NCI-H2029 (cell line): Measurements from ENCODE around the gene TMEM8B.
"Not testable (repeated sequence)": the region's sequence is repeated elsewhere in the genome, so short reads cannot be mapped to it uniquely, and the experiment has no call there.

Experiments
- DNase-seq: peaks from one replicate; lab custom pipeline; 2025; lab: John Stamatoyannopoulos, UW

The TMEM8B gene

DNA sequence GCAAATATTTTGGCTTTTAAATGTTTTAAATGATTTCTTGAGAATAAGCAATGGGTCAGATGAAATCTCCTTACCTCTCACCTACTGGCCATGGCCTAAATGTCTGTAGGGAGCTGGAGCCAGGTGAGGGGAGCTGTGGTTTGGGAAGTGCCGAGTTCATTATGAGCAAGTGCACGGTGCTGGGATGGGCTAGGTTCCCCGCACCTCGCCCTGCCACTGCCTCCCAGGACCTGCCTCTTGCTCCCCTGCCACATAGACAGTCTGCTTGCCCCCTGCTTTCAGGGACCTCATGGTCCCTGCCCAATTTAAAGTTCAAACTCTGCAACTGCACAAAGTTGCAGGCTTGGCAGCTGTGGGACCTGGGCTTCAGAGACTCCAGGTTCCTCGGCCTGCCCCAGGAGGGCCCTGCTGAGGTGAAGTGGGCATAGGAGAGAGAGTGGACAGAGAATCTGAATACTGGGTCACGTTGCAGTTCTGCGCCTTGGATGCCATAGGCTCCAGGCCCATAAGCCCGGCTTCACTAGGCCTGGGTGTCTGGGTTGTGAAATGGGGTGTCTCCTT, 35.7 kb downstream of the TMEM8B start:
- DNase-seq, result no peak

DNA sequence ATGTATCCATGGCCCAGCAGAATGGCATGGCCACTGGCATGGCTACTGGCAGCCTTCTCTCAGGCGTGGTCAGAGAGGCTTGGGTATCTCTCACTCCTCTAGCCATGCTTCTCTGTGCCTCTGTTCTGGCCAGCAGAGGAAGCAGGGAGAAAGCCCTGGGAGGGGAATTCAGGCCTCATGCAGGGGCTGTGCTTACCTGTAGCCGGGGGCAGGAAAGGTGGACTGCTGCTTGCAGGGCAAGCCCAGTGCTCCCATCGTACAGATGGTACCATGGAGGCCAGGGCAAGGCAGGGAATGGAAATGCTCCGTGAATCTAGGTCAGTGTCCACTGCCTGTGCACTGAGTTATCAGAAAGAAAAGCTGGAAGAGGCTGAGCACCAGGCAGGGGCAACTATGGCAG, 38.5 kb downstream of the TMEM8B start:
- DNase-seq, result no peak

DNA sequence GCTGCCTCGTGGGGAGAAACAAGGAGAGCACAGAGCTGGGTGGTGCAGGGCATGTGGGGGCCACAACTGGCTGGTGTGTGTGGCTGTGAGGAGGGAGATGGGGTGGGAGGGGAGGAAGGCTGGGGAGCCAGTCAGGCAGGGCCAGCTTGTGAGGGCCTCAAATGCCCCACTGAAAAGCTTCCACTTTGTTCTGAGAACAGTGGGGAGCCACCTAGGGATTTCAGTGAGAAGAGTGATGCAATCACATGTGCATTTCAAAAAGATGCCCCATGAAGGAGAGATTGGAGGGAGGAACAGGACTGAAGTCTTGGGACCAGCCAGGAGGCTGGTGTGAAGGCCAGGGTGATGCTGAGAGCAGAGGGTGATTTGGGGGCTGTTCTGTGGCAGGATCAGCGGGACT, 39.9 kb downstream of the TMEM8B start:
- DNase-seq, result no peak

DNA sequence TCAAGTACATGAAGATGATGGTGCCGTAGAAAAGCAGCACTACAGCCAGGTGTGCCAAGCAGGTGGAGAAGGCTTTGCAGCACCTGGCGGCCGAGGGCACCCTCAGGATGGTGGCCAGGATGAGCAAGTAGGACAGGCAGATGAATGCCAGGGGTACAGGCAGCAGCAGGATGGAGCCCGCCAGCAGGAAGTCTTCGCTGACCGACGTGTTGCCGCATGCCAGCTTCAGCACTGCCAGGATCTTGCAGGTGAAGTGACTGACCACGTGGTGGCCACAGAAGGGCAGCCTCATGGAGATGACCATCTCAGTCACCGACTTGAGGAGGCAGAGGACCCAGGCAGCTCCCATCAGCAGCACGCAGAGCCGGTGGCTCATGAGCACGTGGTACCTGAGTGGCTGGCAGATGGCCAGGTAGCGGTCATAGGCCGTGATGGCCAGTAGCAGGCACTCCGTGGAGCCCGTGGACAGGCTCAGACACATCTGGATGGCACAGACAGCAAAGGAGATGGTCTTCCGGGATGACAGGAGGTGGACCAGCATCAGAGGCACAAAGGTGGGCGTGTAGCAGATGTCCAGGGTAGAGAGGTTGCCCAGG, 40.7 kb downstream of the TMEM8B start:
- no peak for DNase-seq

DNA sequence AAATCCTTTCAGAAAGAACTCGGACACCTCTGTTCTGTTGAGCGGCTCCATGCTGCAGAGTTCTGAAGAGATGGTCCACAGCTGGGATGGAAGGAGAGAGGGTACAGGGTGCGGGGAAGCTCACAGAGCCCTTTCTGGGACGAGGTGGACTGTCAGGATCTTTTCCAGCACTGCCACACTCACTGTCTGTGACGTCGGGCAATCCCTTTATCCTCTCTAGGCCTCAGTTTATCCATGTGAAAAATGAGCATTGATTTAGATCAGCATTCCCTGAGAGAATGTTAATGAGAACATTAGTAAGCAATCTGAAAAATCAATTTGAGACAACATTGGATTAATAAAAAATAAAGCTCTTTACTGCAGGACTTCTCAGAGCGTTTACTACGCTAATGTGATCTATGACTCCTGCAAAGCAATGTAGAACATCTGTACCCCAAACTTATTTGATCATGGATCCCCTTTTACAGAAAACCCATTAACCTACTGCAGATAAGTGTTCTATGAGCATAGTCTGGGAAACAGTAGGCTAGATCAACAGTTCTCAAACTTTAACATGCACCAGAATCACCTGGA, 41.4 kb downstream of the TMEM8B start, which contains the start of gene OR13J1:
Gene OR13J1, minus strand, starts transcription at position 51 of the 573 bp plus-strand sequence. Its CDS starts 0 bp downstream, at position 51.
- DNase-seq, result no peak

DNA sequence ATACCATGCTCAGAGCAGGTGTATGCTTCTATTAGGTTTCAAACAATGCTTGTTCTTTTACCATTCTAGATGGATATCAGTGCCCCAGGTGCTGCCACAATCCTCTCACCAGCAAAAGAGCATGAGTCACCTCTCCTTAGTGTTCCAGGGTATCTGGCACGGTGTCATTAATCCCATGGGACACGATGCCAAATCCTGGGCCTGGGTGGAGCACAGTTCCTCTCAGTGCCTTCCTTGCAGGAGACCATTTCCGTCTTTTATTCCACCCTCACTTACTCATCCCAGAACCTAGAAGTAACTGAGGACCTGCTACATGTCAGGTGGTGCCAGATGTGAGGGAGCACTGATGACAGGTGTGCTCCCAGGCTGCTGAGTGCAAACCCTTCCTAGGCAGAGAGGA, 42.5 kb downstream of the TMEM8B start:
- DNase-seq, result peak; percentile 64

DNA sequence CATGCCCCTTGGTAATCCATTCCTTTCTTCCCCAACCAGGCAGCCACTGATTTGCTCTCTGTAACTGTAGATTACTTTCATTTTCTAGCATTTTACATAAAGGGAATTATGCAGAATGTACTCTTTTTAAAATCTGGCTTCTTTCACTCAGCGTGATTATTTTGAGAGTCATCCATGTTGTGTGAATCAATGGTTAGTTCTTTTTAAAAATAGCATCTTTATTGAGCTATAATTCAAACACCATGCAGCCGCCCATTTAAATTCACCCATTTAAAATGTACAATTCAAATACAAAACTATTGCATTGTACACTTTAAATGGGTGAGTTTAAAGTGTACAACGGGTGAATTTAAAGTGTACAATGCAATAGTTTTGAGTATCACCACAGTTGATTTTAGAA, 43.5 kb downstream of the TMEM8B start:
- no peak for DNase-seq

DNA sequence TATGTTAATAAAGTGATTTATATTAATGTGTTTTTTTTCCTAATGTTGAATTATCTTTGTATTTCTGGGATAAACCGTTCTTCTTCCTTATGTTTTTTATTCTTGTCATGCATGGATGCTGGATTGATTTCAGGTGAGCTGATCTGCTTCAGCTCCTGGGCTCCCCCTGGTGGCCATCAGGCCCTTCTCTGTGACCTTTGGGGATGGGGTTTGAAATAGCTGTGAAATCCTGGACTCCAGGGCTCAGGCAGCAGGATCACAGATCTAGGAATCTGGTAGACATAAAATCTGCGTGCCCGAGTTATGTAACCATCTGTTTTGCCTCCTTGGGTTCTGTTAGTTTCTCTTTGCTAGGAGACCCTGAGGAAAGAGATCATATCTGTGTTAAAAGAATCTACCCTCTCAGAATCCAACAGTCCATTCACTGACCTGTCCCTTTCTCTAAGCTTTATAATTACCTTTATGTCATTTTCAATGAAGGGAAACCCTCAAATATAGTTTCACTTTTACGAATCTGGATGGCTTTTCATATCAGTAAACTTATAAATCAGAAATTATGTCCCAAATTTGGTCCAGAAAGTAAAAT, 53.3 kb downstream of the TMEM8B start:
- DNase-seq, result peak; percentile 69

DNA sequence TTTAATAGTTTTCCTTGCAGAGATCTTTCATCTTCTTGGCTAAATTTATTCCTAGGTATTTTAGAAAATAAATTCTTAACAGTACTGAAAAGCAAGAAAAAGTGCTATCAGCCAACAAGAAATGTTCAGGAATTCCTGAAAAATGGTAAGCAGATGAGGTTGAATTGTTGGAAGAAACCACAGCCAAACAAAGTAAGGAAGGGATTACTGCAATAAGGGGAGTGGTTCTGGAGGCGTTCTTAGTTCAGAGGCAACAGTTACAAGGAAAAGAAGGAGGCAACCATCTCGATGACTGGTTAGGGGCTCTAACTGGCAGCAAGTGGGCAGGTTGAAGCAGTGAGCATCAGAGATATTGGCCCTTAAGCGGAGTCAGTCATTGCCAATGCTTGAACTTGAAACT, 54.0 kb downstream of the TMEM8B start:
- no peak for DNase-seq

DNA sequence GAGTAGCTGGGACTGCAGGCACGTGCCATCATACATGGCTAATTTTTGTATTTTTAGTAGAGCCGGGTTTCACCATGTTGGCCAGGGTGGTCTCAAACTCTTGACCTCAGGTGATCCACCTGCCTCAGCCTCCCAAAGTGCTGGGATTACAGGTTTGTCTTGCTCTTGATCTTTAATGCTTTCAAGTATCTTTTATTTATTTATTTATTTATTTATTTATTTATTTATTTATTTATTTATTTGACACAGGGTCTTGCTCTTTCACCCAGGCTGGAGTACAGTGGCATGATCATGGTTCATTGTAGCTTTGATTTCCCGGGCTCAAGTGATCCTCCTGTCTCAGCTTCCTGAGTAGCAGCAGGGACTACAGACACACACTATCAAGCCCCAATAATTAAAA, 55.9 kb downstream of the TMEM8B start:
- not testable (repeated sequence) for DNase-seq

DNA sequence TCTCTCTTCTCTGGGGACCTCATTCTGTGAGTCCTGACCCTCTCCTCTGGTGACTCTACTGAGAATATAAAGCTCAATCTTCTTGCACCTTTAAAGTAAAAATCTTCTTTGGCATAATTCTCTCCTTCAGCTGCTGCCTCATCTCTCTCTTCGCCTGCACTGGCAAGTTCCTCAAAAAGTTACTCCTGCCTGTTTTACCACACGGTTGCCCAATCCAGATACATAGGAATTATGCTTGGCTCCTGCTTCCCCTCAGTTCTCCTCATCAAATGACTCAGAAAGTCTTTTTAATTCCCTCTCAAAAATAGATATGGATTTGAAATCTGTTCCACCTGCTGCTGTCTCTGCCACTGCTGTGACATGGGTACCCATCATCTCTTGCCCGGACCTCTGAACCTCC, 62.6 kb downstream of the TMEM8B start:
- DNase-seq, result no peak

DNA sequence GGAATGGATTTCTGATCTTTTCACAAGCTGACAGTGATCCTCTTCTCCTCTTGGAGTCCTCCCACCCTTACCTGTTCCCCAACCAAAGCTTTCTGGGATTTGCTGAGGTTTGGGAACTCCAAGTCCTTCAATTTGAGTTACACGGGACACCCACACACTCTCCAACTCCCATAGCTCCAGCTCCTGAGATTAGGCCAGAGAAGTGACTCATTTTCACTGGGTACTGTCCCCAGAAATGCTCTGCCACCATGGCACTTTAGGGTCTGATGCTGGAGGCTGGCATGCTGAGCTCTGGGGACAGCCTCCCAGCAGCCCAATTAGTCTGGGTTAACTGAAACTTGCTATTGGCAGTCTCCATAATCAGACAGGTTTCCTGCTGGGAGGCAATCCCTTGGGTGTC, 63.0 kb downstream of the TMEM8B start:
- DNase-seq, result no peak

DNA sequence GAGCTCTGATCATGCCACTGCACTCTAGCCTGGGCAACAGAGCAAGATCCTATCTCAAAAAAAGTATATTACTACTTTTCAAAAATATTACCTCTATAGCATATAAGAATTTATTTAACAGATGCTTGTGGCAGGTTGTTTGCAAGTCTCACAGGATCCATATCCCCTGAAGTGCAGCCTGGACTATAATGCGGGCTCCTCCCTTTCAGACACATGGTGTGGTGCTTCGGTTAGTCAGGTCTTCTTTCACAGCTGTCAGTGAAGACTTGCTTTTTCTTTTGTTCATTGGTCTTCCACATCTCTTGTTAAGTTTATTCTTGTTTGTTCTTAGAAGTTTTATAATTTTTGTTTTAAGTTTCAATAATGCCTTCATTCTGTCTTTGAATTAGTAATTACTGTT, 67.5 kb downstream of the TMEM8B start:
- no peak for DNase-seq

DNA sequence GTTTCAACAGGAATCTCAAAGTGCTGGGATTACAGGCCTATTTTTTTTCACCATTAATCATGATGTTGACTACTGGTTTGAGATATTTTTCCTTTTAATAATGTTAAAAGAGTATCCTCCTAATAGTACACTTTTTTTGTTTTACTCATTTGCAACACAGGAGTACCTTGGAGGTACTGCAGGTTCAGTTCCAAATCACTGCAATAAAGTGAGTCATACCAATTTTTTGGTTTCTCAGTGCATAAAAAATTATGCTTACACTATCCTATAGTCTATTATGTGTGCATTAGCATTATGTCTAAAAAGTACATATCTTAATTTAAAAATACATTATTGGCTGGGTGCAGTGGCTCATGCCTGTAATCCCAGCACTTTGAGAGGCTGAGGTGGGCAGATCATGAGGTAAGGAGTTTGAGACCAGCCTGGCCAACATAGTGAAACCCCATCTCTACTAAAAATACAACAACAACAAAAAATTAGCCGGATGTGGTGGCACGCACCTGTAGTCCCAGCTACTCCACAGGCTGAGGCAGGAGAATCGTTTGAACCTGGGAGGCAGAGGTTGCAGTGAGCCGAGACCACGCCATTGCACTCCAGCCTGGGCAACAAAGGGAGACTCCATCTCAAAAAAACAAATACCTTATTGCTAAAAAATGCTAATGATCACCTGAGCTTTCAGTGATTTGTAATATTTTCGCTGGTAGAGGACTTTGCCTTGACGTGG, 68.5 kb downstream of the TMEM8B start:
- DNase-seq, result not testable (repeated sequence)

DNA sequence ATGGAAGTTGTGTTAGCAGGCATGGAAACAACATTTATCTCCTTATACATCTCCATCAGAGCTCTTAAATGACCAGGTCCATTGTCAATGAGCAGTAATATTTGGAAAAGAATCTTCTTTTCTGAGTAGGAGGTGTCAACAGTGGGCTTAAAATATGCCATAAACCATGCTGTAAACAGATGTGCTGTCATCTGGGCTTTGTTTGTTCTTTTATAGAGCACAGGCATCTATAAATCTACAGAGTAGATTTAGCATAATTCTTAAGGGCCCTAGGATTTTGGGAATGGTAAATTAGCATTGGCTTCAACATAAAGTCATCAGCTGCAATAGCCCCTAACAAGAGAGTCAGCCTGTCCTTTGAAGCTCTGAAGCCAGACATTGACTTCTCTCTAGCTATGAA, 69.3 kb downstream of the TMEM8B start:
- DNase-seq, result no peak

DNA sequence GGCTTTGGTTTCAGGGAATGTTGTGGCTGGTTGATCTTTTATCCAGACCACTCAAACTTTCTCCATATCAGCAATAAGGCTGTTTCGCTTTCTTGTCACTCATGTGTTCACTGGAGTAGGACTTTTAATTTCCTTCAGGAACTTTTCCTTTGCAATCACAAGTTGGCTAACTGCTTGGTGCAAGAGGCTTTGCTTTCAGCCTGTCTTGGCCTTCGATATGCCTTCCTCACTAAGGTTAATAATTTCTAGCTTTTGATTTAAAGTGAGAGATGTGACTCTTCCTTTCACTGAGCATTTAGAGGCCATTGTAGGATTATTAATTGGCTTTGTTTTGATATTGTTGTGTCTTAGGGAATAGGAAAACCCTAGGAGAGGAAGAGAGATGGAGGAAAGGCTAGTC, 70.0 kb downstream of the TMEM8B start:
- no peak for DNase-seq

DNA sequence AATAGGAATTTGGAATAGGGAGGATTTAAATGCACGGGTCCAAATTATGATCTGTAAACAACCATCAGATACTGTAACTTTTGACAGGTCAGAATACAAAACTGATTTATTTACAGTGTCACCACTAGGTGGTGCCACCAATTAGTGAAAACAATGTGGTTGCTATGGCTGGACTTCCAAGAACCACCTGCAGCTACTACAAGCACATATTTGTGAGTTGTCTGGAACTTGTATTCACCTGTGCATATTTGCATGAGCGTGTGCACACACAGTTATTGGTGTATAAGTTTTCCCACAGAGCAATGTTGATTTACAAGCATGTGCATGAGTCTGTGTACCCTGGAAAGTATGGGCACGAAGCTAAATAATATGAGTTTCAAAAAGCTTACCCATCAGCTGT, 74.0 kb downstream of the TMEM8B start:
- DNase-seq, result peak; percentile 56

DNA sequence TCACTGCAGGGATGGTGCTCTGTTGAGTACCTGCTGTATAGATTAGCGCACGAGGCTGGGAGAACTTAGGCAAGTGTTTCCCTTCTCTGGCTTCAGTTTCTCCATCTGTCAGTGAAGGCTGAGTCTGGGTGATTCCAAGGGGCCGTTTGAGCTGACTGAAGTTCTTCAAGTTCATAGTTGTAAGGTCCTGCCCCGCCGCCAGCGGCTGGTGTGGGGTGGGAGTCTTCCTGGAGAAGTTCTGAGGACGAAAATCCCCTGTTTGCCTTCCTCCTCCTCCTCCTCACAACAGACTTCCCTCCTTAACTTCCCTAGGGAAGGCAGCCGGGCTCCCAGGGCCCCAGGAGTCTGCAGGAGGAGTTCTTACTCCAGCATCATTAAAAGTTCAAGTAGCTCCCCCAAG, 75.3 kb downstream of the TMEM8B start:
- DNase-seq, result no peak

DNA sequence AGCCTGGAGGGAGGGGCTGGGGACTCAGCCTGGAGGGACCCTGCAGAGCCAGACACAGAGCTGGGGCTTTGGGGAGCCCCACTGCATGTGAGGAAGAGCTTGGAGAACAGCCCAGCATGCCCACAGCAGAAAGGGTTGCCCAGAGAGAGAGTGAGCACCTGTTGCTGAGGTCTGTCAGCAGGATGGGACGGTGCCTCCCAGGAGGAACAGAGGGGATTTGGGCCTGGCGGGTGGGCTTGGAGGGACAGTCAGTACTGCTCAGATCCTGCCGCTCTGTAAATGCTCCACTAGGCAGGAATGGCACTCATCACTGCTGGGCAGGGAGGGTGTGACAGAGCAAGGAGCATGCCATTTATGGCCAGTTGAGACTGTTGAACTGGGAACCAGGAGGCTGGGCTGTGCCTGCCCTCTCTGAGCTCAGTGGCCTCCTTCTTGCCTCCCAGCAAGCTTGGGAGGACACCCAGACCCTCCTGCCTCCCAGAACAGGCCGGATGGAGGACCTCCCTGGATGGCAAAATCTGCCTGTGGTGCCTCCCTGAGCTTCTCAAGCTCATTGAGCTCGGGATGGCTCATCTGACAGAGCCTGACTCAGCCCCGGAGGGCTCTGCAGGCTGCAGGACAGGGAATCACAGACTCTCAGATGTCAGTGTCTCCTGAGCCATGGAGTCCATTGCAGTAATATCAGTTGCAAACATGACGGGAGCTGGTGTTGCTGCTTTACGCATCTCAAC, 76.2 kb downstream of the TMEM8B start:
- no peak for DNase-seq

DNA sequence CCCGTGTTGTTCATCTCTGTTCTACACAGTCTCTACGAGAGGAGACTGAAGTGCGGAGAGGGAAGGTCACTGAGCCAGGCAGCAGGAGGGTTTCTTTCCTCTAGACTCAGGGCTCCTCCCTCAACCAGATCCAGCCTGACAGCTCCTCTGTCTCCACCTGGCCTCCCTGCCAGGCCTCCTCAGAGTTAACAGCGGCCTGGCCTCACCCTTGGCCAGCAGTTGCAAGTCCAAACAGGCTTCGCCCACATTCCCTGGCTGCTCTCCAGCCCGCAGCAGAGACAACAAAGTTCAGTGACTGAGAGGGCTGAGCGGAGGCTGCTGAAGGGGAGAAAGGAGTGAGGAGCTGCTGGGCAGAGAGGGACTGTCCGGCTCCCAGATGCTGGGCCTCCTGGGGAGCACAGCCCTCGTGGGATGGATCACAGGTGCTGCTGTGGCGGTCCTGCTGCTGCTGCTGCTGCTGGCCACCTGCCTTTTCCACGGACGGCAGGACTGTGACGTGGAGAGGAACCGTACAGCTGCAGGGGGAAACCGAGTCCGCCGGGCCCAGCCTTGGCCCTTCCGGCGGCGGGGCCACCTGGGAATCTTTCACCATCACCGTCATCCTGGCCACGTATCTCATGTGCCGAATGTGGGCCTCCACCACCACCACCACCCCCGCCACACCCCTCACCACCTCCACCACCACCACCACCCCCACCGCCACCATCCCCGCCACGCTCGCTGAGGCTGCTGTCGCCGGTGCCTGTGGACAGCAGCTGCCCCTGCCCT, 77.1 kb downstream of the TMEM8B start, which contains the start of gene HRCT1:
Gene HRCT1, plus strand, starts transcription at position 291 of the 768 bp plus-strand sequence. Its CDS starts 86 bp downstream, at position 377.
- peak; percentile 96 for DNase-seq
